C4-2B (cell line): Measurements from ENCODE around the gene LOXL1.

ENCODE experiments used
- CTCF ChIP-seq: fragments of 450-650 bp; conservative IDR thresholded peaks from 2 replicates; pipeline ENCODE4 v1.5.1; 2017; ENCODE audit warnings: mild to moderate bottlenecking
- ZFX ChIP-seq: fragments of 450-650 bp; IDR thresholded peaks from 2 replicates; pipeline ENCODE4 v1.6.1; 2017

GRCh38 chr15:73919706-73920105, 6.6 kb upstream of the LOXL1 start:
- TF ChIP-seq CTCF (no peak), ZFX (no peak)
